GM23338 (cell line): Measurements from ENCODE around the gene GPRIN2. TPM values are rescaled to one million over a fixed set of nuclear protein-coding genes. Genes with fewer than 3 reads are reported as not detected.

Source experiments
- ATAC-seq: fragments of 200-7000 bp; cut with Tn5 transposase; 3 replicates; pipeline ENCODE4 v1.9.1; 2020
- DNase-seq: peaks from one replicate; pipeline ENCODE4 v3.0.0-alpha.2; 2015; ENCODE audit warnings: low spot score
- H2AFZ ChIP-seq: fragments of 200-600 bp; sonication (generic); 2 replicates; pipeline ENCODE4 v1.8.0; 2016; ENCODE audit warnings: antibody characterized with exemption, mild to moderate bottlenecking, moderate library complexity
- H3F3A ChIP-seq: fragments of 200-600 bp; sonication (generic); replicated peaks from 2 replicates; pipeline ENCODE4 v1.8.0; 2017; ENCODE audit warnings: antibody characterized with exemption, mixed run types, low read depth
- H3K27ac ChIP-seq: fragments of 200-600 bp; sonication (generic); 2 replicates; pipeline ENCODE4 v1.6.1; 2016; ENCODE audit warnings: low read depth
- H3K27me3 ChIP-seq: fragments of 200-600 bp; sonication (generic); 2 replicates; pipeline ENCODE4 v1.8.0; 2016; ENCODE audit warnings: mild to moderate bottlenecking, mixed run types, moderate library complexity; ENCODE audit not compliant: insufficient read depth
- H3K36me3 ChIP-seq: fragments of 200-600 bp; sonication (generic); 2 replicates; pipeline ENCODE4 v1.8.0; 2016; ENCODE audit warnings: mild to moderate bottlenecking; ENCODE audit not compliant: insufficient read depth
- H3K4me1 ChIP-seq: fragments of 200-600 bp; sonication (generic); 2 replicates; pipeline ENCODE4 v1.8.0; 2016; ENCODE audit warnings: mild to moderate bottlenecking, moderate library complexity; ENCODE audit not compliant: insufficient read depth
- H3K4me2 ChIP-seq: fragments of 200-600 bp; sonication (generic); 2 replicates; pipeline ENCODE4 v1.7.1; 2017; ENCODE audit warnings: mixed run types
- H3K4me3 ChIP-seq: fragments of 200-600 bp; sonication (generic); 2 replicates; pipeline ENCODE4 v1.6.1; 2016; ENCODE audit warnings: mixed run types
- H3K79me2 ChIP-seq: fragments of 200-600 bp; sonication (generic); replicated peaks from 2 replicates; pipeline ENCODE4 v1.8.0; 2017; ENCODE audit warnings: mild to moderate bottlenecking; ENCODE audit not compliant: insufficient read depth
- H3K9me2 ChIP-seq: fragments of 200-600 bp; sonication (generic); 2 replicates; pipeline ENCODE4 v1.8.0; 2017; ENCODE audit not compliant: insufficient read depth
- H4K20me1 ChIP-seq: fragments of 200-600 bp; sonication (generic); replicated peaks from 2 replicates; pipeline ENCODE4 v1.8.0; 2017; ENCODE audit warnings: mild to moderate bottlenecking; ENCODE audit not compliant: insufficient read depth
- H3K27ac Mint-ChIP-seq: 2 replicates; pipeline ENCODE4 v1.8.0; 2020; ENCODE audit warnings: inconsistent platforms, mild to moderate bottlenecking, moderate library complexity, mixed read lengths
- H3K27me3 Mint-ChIP-seq: 3 replicates; pipeline ENCODE4 v1.8.0; 2022; ENCODE audit warnings: low read depth, mild to moderate bottlenecking, moderate library complexity, mixed read lengths, inconsistent platforms; ENCODE audit not compliant: insufficient read depth, poor library complexity
- H3K36me3 Mint-ChIP-seq: 3 replicates; pipeline ENCODE4 v1.8.0; 2021; ENCODE audit warnings: low read depth, mild to moderate bottlenecking, inconsistent platforms, moderate library complexity, mixed read lengths
- H3K4me1 Mint-ChIP-seq: 3 replicates; pipeline ENCODE4 v1.8.0; 2020; ENCODE audit warnings: mild to moderate bottlenecking, inconsistent platforms, mixed read lengths
- H3K4me3 Mint-ChIP-seq: 3 replicates; pipeline ENCODE4 v1.8.0; 2021; ENCODE audit warnings: moderate library complexity, mild to moderate bottlenecking, inconsistent platforms, mixed read lengths
- H3K9me3 Mint-ChIP-seq: 3 replicates; pipeline ENCODE4 v1.8.0; 2020; ENCODE audit warnings: moderate library complexity, mild to moderate bottlenecking, inconsistent platforms, mixed read lengths
- ETS1 ChIP-seq: IDR thresholded peaks from 2 replicates; pipeline ENCODE4 v1.6.1; 2016; ENCODE audit warnings: antibody characterized with exemption
- EZH2phosphoT487 ChIP-seq: fragments of 200-600 bp; sonication (generic); IDR thresholded peaks from one replicate; pipeline ENCODE4 v1.8.1; 2018; ENCODE audit warnings: antibody characterized with exemption; ENCODE audit not compliant: unreplicated experiment
- POLR2AphosphoS5 ChIP-seq: IDR thresholded peaks from 2 replicates; pipeline ENCODE4 v1.6.1; 2016; ENCODE audit warnings: antibody characterized with exemption, low read depth
- ZNF114 ChIP-seq: fragments of 250-450 bp; sonication (Bioruptor Pico); IDR thresholded peaks from 2 replicates; pipeline ENCODE4 v1.5.0; 2020; ENCODE audit warnings: mild to moderate bottlenecking, moderate library complexity
- ZNF462 ChIP-seq: fragments of 250-450 bp; sonication (Bioruptor Pico); IDR thresholded peaks from 2 replicates; pipeline ENCODE4 v1.5.0; 2020; ENCODE audit warnings: mild to moderate bottlenecking, moderate library complexity
- polyA plus RNA-seq: library from polyadenylated mRNA; unstranded; fragments of >200 nt; fragmentation: Nextera tagmentation; extraction: Ambion mirVana; gene quantifications from 2 replicates; pipeline ENCODE4 v1.2.1, GENCODE V29; 2016
- total RNA-seq: library from RNA; depleted of rRNA; stranded (reverse); fragments of >200 nt; shearing (Covaris generic); gene quantifications from 2 replicates; pipeline ENCODE4 v1.2.3, GENCODE V29; 2014
- TF ChIP-seq, protein P1 (sequence below), 2 experiments: fragments of 200-600 bp in 1 of 2; sonication (generic) in 1 of 2; conservative IDR thresholded peaks; 2 replicates each; pipeline versions ENCODE4 v1.5.1 to v1.6.1; 2016 to 2017; ENCODE audit warnings: antibody characterized with exemption in 2 of 2, low read depth in 2 of 2, mild to moderate bottlenecking in 2 of 2, moderate library complexity in 1 of 2

GPRIN2 gene
- total and polyA plus RNA-seq, 2 experiments from 2014 or later = 2.9 to 28.5 TPM

DNA sequence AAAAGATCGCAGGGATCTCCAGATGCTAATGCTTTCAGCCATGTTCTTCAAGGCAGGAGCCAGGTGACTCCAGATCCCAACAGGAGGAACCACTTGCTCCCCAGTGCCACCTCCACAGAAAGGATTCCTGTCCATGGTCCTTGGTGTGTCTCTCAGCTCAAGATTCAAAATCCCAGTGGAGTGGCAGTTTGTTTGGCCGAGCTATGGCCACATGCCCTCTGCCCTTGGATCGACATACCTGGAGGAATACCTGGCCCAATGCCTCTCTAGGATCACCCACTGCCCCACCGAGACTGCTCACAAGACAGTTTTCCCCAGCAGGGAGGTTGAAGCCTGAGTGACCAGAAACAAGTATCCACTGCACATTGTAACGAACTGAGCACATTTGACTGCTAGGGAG is 3.9 kb upstream of the GPRIN2 start (continued):
- no peak for TF ChIP-seq ZNF462 (CRISPR knock-in tag)
- no peak for TF ChIP-seq ZNF114 (CRISPR knock-in tag)

DNA sequence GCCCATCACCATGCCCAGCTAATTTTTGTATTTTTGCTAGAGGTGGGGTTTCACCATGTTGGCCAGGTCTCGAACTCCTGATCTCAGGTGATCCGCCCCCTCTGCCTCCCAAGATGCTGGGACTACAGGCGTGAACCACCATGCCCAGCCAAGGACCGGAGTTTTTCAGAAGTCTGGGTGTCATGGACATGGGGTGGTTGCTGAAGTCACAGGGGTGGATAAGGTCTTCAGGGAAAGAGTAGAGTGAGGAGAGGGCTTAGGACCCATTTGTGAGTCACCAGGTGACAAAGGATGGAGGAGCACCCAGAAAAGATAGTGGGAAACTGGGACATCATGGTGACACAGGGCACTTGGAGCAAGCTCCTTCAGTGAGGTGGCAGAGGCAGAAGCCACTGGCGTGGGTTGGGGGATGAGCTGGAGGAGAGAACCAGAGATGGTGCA is 2.8 kb upstream of the GPRIN2 start:
- peaks cover 16% of the 10 kb centered on the region for H3K27me3 ChIP-seq
- no peak for TF ChIP-seq POLR2AphosphoS5
- TF ChIP-seq ZNF462 (CRISPR knock-in tag) = no peak
- TF ChIP-seq, protein P1, sequence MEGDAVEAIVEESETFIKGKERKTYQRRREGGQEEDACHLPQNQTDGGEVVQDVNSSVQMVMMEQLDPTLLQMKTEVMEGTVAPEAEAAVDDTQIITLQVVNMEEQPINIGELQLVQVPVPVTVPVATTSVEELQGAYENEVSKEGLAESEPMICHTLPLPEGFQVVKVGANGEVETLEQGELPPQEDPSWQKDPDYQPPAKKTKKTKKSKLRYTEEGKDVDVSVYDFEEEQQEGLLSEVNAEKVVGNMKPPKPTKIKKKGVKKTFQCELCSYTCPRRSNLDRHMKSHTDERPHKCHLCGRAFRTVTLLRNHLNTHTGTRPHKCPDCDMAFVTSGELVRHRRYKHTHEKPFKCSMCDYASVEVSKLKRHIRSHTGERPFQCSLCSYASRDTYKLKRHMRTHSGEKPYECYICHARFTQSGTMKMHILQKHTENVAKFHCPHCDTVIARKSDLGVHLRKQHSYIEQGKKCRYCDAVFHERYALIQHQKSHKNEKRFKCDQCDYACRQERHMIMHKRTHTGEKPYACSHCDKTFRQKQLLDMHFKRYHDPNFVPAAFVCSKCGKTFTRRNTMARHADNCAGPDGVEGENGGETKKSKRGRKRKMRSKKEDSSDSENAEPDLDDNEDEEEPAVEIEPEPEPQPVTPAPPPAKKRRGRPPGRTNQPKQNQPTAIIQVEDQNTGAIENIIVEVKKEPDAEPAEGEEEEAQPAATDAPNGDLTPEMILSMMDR (conservative IDR thresholded peaks at IDR 0.05; ENCODE audit: low read depth in 2 of 2) = no peak
- no peak for TF ChIP-seq EZH2phosphoT487
- TF ChIP-seq ETS1 = no peak

More for the DNA sequence above, 2.8 kb upstream of the GPRIN2 start:
- DNase-seq (no peak), ATAC-seq (no peak)
- Histone ChIP-seq H3K4me1 (peaks cover 20% of the 10 kb centered on the region), H3K79me2 (peaks cover 10% of the 10 kb centered on the region; the same call in 1 of the 2 replicates), H4K20me1 (peaks cover 10% of the 10 kb centered on the region; the same call in 1 of the 2 replicates), H3K4me3 (no peak overlapping the region), H3F3A (0 out of 2 replicates have a peak, but pooled peaks cover 6% of the 10 kb centered on the region), H3K9me2 (peaks cover 4% of the 10 kb centered on the region; the same call in 1 of the 2 replicates), H3K27ac (no peak overlapping the region), H3K36me3 (no peaks in the 10 kb centered on the region; the same call in 1 of the 2 replicates), H2AFZ (no peak overlapping the region), H3K4me2 (no peak overlapping the region)
- Mint-ChIP-seq H3K9me3 (peaks cover 3% of the 10 kb centered on the region; the same call in 1 of the 3 replicates), H3K4me3 (no peak overlapping the region), H3K27ac (no peak overlapping the region), H3K36me3 (no peaks in the 10 kb centered on the region), H3K4me1 (peaks cover 4% of the 10 kb centered on the region; the same call in 2 of the 3 replicates), H3K27me3 (peaks cover 11% of the 10 kb centered on the region)
